Loucy (cell line): ENCODE measurements around the gene SDK1.

Experiments used
- H2AFZ ChIP-seq: fragments of 200-600 bp; sonication (generic); 2 replicates; pipeline ENCODE4 v1.6.0; 2016; ENCODE audit warnings: antibody characterized with exemption, mild to moderate bottlenecking, low read length, moderate library complexity
- H3F3A ChIP-seq: fragments of 200-600 bp; 2 replicates; pipeline ENCODE4 v1.6.0; 2016; ENCODE audit warnings: antibody characterized with exemption, low read depth, mild to moderate bottlenecking
- H3K27me3 ChIP-seq: fragments of 200-600 bp; sonication (generic); 2 replicates; pipeline ENCODE4 v1.6.1; 2014; ENCODE audit warnings: low read length, mild to moderate bottlenecking; ENCODE audit not compliant: insufficient read depth, poor library complexity, severe bottlenecking
- H3K36me3 ChIP-seq: fragments of 200-600 bp; sonication (generic); 2 replicates; pipeline ENCODE4 v1.6.1; 2016; ENCODE audit warnings: low read length; ENCODE audit not compliant: insufficient read depth
- H3K4me1 ChIP-seq: fragments of 200-600 bp; sonication (generic); 2 replicates; pipeline ENCODE4 v1.5.1; 2014; ENCODE audit warnings: low read length, mild to moderate bottlenecking; ENCODE audit not compliant: insufficient read depth, poor library complexity, severe bottlenecking
- H3K4me2 ChIP-seq: fragments of 200-600 bp; sonication (generic); 2 replicates; pipeline ENCODE4 v1.6.0; 2014; ENCODE audit warnings: antibody characterized with exemption, low read length, low read depth, mild to moderate bottlenecking; ENCODE audit not compliant: poor library complexity, severe bottlenecking
- H3K4me3 ChIP-seq: fragments of 200-600 bp; sonication (generic); 2 replicates; pipeline ENCODE4 v1.5.1; 2014; ENCODE audit warnings: low read length, mild to moderate bottlenecking, mixed read lengths; ENCODE audit not compliant: poor library complexity, severe bottlenecking
- H3K79me2 ChIP-seq: fragments of 200-600 bp; sonication (generic); 2 replicates; pipeline ENCODE4 v1.6.1; 2014; ENCODE audit warnings: low read length; ENCODE audit not compliant: insufficient read depth
- H3K9ac ChIP-seq: fragments of 200-600 bp; sonication (generic); 2 replicates; pipeline ENCODE4 v1.6.0; 2014; ENCODE audit warnings: mild to moderate bottlenecking, low read depth, low read length, moderate library complexity; ENCODE audit not compliant: poor library complexity, severe bottlenecking
- H3K9me2 ChIP-seq: fragments of 200-600 bp; sonication (generic); replicated peaks from 2 replicates; pipeline ENCODE4 v1.6.1; 2016; ENCODE audit warnings: low read depth, low read length, mixed read lengths
- H3K9me3 ChIP-seq: fragments of 200-600 bp; sonication (generic); 2 replicates; pipeline ENCODE4 v1.6.1; 2014; ENCODE audit warnings: mild to moderate bottlenecking, antibody characterized with exemption, low read length, low read depth; ENCODE audit not compliant: insufficient read depth
- H4K20me1 ChIP-seq: fragments of 200-600 bp; sonication (generic); 2 replicates; pipeline ENCODE4 v1.6.0; 2014; ENCODE audit warnings: antibody characterized with exemption, low read length, mild to moderate bottlenecking; ENCODE audit not compliant: insufficient read depth, poor library complexity, severe bottlenecking
- EZH2phosphoT487 ChIP-seq: fragments of 200-600 bp; IDR thresholded peaks from 2 replicates; pipeline ENCODE4 v1.6.1; 2018; ENCODE audit warnings: antibody characterized with exemption, mild to moderate bottlenecking, moderate library complexity, borderline replicate concordance
- TF ChIP-seq, protein P1 (sequence below): fragments of 200-600 bp; sonication (generic); conservative IDR thresholded peaks from 2 replicates; pipeline ENCODE4 v1.5.1; 2014; ENCODE audit warnings: mild to moderate bottlenecking, antibody characterized with exemption, low read length

The SDK1 gene

DNA sequence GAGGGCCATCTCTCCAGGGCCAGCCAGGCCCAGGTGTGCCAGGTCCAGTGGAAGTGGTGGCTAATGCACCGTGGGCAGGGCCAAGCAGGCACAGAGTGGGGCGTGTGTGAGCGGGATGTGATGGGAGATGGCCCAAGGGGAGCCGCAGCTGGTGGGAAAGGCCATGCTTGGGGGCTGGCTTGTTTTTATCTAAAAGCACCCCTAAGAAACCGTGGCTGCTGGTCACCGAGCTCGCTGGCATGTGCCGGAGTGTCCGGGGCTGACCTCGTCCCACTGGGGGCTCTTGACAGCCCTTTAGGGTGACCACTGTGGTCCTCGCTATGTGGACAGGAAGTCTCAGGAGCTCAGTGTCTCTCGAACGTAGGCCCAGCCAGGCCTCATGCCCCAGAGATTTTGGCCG lies 798.6 kb downstream of the SDK1 start:
- no peak overlapping the region for H3K4me3 ChIP-seq
- no peak overlapping the region for H3K9ac ChIP-seq
- H3K27me3 ChIP-seq, result no peaks in the 10 kb centered on the region
- no peaks in the 10 kb centered on the region for H3K9me2 ChIP-seq
- H3K4me1 ChIP-seq, result no peaks in the 10 kb centered on the region
- no peak overlapping the region for H3K4me2 ChIP-seq
- no peak overlapping the region for H2AFZ ChIP-seq
- no peaks in the 10 kb centered on the region for H4K20me1 ChIP-seq
- TF ChIP-seq, protein P1, sequence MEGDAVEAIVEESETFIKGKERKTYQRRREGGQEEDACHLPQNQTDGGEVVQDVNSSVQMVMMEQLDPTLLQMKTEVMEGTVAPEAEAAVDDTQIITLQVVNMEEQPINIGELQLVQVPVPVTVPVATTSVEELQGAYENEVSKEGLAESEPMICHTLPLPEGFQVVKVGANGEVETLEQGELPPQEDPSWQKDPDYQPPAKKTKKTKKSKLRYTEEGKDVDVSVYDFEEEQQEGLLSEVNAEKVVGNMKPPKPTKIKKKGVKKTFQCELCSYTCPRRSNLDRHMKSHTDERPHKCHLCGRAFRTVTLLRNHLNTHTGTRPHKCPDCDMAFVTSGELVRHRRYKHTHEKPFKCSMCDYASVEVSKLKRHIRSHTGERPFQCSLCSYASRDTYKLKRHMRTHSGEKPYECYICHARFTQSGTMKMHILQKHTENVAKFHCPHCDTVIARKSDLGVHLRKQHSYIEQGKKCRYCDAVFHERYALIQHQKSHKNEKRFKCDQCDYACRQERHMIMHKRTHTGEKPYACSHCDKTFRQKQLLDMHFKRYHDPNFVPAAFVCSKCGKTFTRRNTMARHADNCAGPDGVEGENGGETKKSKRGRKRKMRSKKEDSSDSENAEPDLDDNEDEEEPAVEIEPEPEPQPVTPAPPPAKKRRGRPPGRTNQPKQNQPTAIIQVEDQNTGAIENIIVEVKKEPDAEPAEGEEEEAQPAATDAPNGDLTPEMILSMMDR, result no peak
- no peak for TF ChIP-seq EZH2phosphoT487
- no peaks in the 10 kb centered on the region for H3F3A ChIP-seq
- no peaks in the 10 kb centered on the region; the same call in 1 of the 2 replicates for H3K9me3 ChIP-seq
- no peaks in the 10 kb centered on the region for H3K36me3 ChIP-seq
- H3K79me2 ChIP-seq, result no peaks in the 10 kb centered on the region

DNA sequence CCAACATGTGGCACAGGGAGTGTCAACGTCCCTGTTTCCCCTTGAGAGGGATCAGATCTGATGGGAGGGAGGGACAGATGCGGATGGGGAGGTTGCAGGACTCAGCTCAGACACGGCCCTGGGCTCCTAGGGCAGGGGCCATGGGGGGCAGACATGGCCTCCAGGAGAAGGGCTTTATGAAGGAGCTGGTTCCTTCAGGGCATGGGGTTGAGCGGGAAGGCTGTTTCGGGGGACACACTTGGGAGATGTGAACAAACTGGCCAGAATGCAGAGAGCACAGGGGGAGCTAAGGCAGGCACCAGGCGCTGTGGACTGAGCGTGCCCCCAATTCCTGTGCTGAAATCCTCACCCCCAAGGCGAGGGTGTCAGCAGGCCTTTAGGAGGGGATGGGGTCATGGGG lies 799.1 kb downstream of the SDK1 start:
- Histone ChIP-seq H3K79me2 (no peaks in the 10 kb centered on the region), H3K4me1 (no peaks in the 10 kb centered on the region), H3K4me2 (no peak overlapping the region), H3K27me3 (no peaks in the 10 kb centered on the region), H3F3A (no peaks in the 10 kb centered on the region), H3K9me3 (no peaks in the 10 kb centered on the region; the same call in 1 of the 2 replicates), H3K9me2 (no peaks in the 10 kb centered on the region), H4K20me1 (no peaks in the 10 kb centered on the region), H3K9ac (no peak overlapping the region), H3K4me3 (no peak overlapping the region), H3K36me3 (no peaks in the 10 kb centered on the region), H2AFZ (no peak overlapping the region)
- no peak for TF ChIP-seq EZH2phosphoT487
- TF ChIP-seq, protein P1, result no peak

DNA sequence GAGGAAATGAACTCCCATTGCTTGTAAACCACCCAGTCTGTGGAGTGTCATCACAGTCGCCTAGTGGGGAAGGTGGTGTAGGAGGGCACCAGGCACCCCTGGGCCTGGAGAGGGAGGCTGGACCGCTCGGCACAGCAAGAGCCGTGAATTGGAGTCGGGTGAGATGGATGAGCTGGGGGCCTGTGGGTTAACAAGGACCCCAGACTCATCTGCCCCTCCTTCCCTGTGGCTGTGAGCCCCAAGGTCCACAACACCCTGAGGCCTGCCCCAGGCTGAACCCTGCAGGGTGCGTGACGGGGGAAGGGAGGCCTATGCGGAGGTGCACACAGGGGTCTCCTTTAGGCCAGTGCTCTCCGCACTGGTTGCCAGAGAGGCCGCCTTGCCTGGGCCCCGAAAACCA lies 799.6 kb downstream of the SDK1 start:
- Histone ChIP-seq H4K20me1 (no peaks in the 10 kb centered on the region), H3K9ac (no peak overlapping the region), H3K36me3 (no peaks in the 10 kb centered on the region), H3K4me3 (no peak overlapping the region), H3K79me2 (no peaks in the 10 kb centered on the region), H3F3A (no peaks in the 10 kb centered on the region), H3K4me2 (no peak overlapping the region), H2AFZ (no peak overlapping the region), H3K9me2 (no peaks in the 10 kb centered on the region), H3K4me1 (no peaks in the 10 kb centered on the region), H3K9me3 (no peaks in the 10 kb centered on the region; the same call in 1 of the 2 replicates), H3K27me3 (no peaks in the 10 kb centered on the region)
- TF ChIP-seq, protein P1, result no peak
- no peak for TF ChIP-seq EZH2phosphoT487
